Stimulated activated CD8-positive, alpha-beta memory T cell treated with anti-CD3 and anti-CD28 coated beads, Interleukin-4, amount 100 ng/mL, for 48 hours (primary cell): ENCODE data around the gene SERP2.

Experiments used
- DNase-seq: peaks from one replicate; pipeline ENCODE4 v3.0.0-alpha.2; 2020

SERP2 gene

GRCh38 chr13:44414716-44415115 lies 41.1 kb downstream of the SERP2 start:
- no peak for DNase-seq

GRCh38 chr13:44415815-44416214 lies 42.2 kb downstream of the SERP2 start:
- DNase-seq, result no peak

GRCh38 chr13:44416301-44416700 lies 42.7 kb downstream of the SERP2 start:
- DNase-seq, result no peak

DNA sequence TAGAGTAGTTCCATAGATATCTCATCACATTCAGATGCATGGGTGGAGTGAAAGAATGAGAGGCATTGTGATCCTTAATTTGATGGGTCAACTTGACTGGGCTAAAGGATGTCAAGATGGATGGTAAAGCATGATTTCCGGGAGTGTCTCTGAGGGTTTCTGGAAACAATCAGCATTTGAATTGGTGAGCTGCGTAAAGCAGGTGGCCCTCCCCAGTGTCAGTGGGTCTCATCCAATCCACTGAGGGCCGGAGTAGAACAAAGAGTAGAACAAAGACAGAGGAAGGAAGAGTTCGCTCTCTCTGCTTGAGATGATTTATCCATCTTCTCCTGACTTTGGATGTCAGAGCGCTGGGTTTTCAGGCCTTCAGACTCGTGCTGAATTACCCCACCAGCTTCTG lies 43.1 kb downstream of the SERP2 start:
- DNase-seq, result no peak

DNA sequence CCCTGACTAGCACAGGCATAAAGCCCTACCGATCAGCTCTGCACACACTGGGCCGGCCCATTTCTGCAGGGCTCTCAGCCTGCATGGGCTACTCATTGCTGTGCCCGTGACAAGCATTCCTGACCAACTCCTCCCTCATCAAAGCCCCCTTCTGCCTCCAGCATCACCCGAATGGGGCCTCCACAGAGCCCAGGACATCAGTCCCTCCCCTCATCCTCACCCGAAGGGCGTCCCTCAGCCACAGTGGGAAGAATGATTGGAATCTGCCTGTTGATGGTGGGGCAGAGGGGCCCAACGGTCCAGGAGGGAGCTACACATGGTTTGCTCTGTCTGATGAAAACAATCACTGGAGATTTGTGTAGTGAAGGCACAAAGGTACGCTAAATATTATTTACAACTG lies 43.8 kb downstream of the SERP2 start:
- DNase-seq, result no peak

DNA sequence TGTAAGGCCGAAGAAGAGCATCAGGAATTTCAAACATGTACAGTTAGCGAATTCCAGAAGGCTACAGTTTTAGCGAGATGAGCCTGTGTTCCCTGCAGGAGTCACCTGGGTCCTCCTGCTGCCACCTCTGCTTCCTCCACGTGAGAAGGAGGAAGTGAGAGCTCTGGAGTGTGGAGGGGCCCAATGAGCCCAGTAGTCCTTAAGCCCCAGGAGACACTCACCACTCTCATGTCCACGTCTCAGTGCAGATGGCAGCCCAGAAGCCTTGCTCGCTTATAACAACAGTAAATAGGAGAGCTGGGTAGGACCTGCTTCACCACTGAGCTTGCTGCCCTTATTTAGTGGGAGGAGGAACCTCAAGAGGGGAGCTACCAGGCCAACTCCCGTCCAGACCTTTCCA lies 44.3 kb downstream of the SERP2 start:
- no peak for DNase-seq

DNA sequence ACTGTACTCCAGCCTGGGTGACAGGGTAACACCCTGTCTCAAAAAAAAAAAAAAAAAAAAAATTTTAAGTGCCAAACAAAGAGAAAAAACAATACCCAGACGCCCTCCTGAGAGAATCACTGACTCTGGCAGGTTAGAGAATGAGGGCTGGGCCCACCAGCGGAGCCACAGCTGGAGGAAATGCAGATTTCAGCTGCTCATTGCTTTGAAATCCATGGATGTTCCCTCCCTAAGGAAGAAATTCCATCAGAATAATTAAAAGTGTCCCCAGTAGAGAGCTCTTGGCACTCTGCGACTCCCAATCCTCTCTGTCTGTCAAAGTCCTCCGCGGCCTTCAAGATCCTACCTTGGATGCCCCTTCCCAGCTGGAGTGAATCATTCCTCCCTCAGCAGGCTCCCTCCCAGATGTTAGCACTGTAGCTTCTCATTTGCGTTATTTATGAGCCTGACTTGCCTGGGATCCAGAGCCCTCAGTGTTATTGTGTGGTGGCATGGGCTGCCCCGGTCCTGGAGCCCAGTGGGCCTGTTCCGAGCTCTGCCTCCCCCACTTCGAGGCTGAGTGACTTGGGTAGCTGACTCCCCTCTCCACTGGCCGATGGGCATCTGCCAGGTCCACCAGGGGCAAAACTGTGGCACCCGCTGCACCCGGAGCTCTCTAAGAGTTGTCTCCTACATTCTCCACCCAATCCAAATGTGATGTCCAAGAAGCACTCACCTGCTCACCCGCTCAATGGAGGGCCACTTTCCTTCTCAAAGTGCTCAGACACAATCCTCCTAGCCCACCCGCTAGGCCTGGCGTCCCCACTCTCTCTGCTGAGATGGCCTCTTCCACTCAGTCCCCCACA lies 47.0 kb downstream of the SERP2 start:
- DNase-seq, result no peak

DNA sequence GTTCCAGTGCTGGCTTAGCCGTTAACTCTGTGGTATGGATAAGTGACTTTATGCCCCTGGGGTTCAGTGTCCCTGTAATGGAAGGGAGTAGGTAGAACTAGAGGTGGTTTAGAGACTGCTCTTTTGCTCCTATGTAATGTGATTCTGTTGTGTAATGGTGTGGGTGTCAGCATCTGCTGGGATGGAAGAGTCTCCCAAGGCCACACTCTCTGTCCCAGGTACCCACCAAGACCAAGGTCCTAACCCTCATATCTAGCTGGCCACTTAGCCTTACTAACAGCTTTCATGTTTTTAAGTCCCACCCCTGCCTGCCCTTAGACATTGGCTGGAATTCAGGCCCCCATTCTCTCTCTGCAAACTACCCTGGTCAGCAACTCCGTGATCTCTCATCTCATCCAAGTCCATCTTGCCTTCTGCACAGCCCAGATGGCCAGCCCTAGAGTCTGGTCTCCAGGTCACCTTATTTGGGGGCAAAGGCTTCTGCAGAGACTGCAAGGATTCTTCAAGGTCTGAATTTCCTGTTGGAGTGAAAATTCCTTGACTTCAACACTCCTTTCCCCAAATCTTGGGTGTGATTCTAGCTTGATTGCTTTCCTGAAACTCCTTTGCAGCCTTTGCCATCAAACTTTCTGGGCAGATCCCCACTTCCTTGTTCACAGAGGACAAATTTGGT lies 48.4 kb downstream of the SERP2 start:
- no peak for DNase-seq

- DNase-seq, result no peak
Observed at GRCh38 chr13:44422755-44423643, 49.4 kb downstream of the SERP2 start.

DNA sequence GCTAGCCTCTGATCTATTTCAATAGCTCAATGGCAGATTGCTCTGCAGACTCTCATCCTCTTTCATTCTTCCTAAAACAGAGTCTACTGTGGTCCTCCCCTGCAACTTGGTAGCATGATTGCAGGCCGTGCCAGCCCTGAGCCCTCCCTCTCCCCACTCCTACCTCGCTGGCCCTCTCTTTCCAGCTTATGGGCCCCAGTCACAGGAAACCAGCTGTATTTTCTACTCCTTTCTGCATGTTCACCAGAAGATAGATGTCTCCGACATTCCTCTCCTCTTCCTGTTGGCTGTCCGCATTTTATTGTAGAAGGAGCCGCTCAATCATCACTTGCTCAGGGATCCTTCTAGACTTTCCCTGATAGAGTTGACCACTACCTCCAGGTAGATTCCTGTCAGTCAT lies 50.2 kb downstream of the SERP2 start:
- no peak for DNase-seq

GRCh38 chr13:44425041-44425814 lies 51.6 kb downstream of the SERP2 start:
- no peak for DNase-seq

DNA sequence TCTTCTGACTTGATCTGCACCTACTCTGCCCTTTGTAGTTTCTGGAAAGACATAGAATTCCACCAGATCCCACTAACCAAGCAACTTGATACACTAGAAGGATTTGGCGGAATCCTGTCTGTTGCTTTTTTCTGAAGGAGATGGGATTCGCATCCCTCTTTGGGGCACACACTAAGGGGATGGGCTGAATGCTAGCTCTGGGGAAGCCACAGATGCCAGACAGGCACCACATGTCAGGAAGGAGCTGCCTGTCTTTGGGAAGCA lies 52.1 kb downstream of the SERP2 start:
- DNase-seq, result no peak

DNA sequence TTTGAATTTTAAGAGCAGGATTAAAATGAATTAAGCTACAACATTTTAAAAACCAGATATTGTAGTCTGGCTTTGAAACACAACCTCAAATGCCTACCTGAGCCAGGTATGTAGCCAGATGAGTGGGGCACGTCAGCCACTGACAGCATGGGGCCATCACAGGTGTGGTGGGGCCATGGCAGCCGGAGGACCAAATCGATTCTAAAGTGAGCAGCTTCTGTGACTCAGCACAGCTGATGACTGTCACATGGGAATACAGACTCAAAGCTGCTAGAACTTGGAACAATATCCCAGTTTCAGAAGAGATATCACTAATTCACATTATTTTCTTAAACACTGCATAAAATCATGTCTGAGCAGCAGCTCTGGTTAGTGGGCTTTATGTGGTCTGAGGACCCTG lies 52.8 kb downstream of the SERP2 start:
- DNase-seq, result no peak

DNA sequence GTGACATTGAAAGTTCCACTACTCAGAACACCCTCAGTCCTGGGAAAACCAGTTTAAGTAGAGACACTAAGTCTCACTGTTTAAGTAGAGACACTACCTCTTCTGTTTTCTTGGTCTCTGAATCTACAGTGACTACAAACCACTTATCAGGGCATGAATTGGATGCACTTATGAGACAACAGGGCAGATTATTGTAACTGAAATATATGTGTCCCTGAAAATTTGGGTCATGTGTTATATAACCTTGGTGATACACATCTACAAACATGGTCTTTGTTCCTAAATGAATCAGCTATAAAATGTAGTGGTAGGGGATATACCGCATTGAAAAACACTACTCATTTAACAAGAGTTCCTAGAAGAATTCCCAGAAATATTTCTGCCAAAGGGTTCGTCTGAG lies 55.7 kb downstream of the SERP2 start:
- DNase-seq, result no peak

DNA sequence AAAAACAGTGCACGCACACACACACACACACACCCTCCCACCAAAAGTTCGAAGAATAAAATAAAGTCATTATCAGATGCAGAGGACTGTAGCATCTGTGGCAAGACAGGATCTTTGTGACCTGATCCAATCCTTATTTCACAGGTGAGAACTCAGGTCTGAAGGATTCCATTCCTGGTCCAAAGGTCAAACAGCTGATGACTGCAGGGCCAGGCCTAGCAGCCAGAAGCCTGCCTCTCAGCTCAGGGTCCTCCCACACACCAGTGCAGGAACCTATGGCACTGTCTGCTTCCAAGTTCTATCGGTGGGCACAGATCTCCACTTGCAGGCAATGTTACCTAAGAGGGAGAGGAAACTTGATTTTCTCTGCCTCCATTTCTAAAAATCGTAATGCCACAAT lies 57.5 kb downstream of the SERP2 start:
- DNase-seq, result no peak

DNA sequence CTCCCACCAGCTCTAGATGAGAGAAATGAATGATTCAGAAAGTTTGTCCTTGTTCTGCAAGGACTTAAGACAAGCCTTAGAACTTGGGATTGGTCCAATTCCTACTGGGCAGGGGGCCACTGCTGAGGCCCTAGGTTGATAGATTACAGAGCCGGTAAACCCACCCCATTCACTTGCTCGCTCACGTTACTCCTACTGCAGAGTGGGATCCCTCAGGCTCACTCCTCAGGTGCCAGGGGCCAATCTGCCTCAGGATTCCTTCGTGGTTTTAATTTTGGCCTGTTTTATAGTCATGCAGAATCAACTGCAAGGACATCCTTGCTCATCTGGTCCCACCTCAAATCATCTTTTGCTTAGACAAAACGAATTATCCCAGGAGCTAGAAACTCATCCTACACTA lies 59.0 kb downstream of the SERP2 start:
- DNase-seq, result no peak

- DNase-seq, result no peak
Observed at GRCh38 chr13:44433863-44434765, 60.5 kb downstream of the SERP2 start.

DNA sequence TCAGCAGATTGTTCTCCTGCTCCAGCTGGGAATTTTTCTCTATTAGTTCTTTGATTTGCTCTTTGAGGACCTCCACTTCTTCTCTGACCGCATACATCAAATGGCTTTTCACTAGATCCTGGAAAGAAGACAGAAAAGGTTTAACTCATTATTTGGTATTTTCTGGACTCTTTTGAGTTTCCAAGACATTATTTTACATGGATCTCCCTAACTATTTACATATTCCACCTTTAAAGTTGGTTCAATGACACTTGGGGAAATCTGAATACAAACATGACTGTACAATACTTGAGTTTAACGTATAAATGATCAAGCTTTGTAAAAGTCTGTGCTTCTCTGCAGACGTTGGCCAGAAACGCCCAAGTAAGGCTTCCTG lies 61.1 kb downstream of the SERP2 start:
- no peak for DNase-seq

DNA sequence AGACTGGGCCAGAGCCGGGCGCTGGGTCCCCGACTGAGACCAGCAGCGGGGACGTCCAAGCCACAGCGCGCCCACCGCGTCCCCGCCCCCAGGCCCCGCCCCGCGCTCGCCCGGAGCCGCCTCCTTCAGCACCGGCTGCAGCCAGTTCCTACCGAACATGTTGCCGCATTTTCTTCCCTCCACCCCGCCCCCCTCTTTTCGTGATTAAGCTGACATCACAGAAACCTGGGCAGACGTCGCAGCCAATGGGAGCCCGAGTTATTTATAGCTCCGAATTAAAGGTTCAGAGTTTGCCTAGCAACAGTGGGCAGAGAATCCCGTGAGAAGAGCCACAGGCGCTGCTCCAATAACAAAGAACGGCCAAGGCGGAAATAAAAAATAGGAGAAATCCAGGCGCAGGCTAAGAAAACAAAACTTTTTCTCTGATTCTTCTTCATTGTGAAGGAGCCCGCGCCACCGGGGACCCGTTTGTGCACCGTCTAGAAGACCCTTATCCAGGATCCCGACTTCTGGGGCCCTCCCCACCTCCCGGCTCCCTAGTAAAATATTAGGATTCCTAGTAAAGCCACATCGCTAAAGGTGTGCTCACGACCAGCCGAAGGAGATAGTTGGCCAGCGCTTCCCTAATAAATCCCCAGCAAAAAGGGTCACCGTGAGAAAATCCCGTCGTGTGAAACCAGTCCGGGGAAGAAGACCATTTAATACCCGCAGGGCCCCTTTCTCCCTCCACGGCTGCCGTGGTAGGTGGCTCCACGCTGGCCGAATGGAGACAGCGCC lies 61.7 kb downstream of the SERP2 start:
- DNase-seq, result peak; percentile 88

DNA sequence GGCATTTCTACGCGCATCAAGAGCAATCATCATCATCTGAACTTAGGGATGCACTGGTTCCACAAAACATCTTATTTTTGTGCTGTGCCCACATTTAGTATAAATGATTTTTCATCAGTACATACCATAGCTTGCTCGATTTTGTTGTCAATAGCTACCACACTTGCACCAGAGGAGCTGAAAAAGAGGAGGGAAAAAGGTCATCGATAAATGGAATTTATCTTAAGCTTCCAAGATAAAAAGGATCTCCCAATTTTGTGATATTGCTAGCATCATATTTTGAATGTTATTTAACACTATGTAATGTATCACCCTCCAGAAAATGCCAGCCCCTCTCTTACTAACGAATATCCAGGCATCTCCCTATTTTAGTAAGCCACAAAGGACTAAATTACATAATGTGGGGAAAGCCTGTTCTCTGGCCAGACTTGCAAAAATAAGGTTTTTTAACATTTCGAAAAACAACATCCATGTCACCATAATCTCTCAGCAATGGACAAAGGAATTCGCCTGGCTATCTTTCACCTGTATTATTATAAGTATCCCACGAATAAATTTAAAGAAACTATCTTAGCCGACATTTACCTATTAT lies 62.4 kb downstream of the SERP2 start:
- no peak for DNase-seq
